Ovary (tissue), 10 donors: Measurements from ENCODE around the gene GASK1A. TPM values are rescaled to one million over a fixed set of nuclear protein-coding genes. Genes with fewer than 3 reads are reported as not detected.

ENCODE experiments used
- DNase-seq, 5 donors: peaks; one replicate each; pipeline ENCODE4 v3.0.0-alpha.2; 2019 to 2020
- H3K27ac ChIP-seq, 2 donors: fragments of 200-600 bp; one replicate each; pipeline versions ENCODE4 v1.5.1 to v1.8.0; 2019 to 2022
- H3K27me3 ChIP-seq: fragments of 200-600 bp; one replicate; pipeline ENCODE4 v1.8.0; 2022
- H3K36me3 ChIP-seq: fragments of 200-600 bp; sonication (generic); one replicate; pipeline ENCODE4 v1.5.1; 2019
- H3K4me1 ChIP-seq: one replicate; pipeline ENCODE4 v1.8.1; 2013; ENCODE audit warnings: mild to moderate bottlenecking, moderate library complexity; ENCODE audit not compliant: insufficient read depth
- H3K4me3 ChIP-seq: fragments of 200-600 bp; sonication (generic); one replicate; pipeline ENCODE4 v1.5.1; 2017
- H3K9me3 ChIP-seq, 2 donors: fragments of 200-600 bp in 1 of 2; sonication (generic) in 1 of 2; one replicate each; pipeline versions ENCODE4 v1.5.1 to v1.8.1; 2013 to 2019; ENCODE audit warnings: mild to moderate bottlenecking in 1 of 2, moderate library complexity in 1 of 2
- CTCF ChIP-seq, 3 donors: fragments of 450-650 bp in 2 of 3; fragments of 200-600 bp in 1 of 3; IDR thresholded peaks; one replicate each; pipeline versions ENCODE4 v1.5.1 to v1.8.0; 2016 to 2022; ENCODE audit warnings: antibody characterized with exemption in 3 of 3, mild to moderate bottlenecking in 1 of 3
- EP300 ChIP-seq: sonication (generic); formaldehyde crosslinking; IDR thresholded peaks from one replicate; pipeline ENCODE4 v1.6.1; 2017; ENCODE audit warnings: antibody characterized with exemption
- POLR2A ChIP-seq: fragments of 450-650 bp; IDR thresholded peaks from one replicate; pipeline ENCODE4 v1.6.1; 2017; ENCODE audit warnings: antibody characterized with exemption, mild to moderate bottlenecking, moderate library complexity
- WGBS, 3 donors: extraction: QIAGEN DNeasy Blood & Tissue Kit in 1 of 3; methylation state at CpG; one replicate each; pipeline versions ENCODE4 v1.1.5 to v1.1.7; 2013 to 2017; 5-methylcytosine and 5-hydroxymethylcytosine counted together
- intact Hi-C, 4 donors: fragments of 100-400 bp; cut with DNase I; formaldehyde crosslinking; loops; one replicate each; pipeline versions ENCODE4 v1.11.0 to v1.15.1; 2022 to 2023
- long read RNA-seq, 3 donors: library from polyadenylated mRNA in 2 of 3; unstranded in 2 of 3; transcript quantifications; one replicate each; pipeline ENCODE4 v2.0.0 and lab custom pipeline, GENCODE V29; 2021 to 2026
- polyA plus RNA-seq, 2 donors: library from polyadenylated mRNA; stranded (reverse); fragments of 200-250 nt in 1 of 2; fragments of 350-450 nt in 1 of 2; fragmentation: Illumina TruSeq in 1 of 2; extraction: RNeasy Lipid Tissue Mini Kit (QIAGEN cat#74804) in 1 of 2; gene quantifications; one replicate each; pipeline ENCODE4 v1.2.3, GENCODE V29; 2013 to 2014
- total RNA-seq, 7 donors: library from RNA; depleted of rRNA in 2 of 7; stranded (reverse); fragments of >200 nt in 2 of 7; fragmentation: NEBNext Ultra II Directional in 3 of 7; extraction: Animal tissue kit (Norgen Biotek cat#: 25700) in 3 of 7; gene quantifications; one replicate each; pipeline versions ENCODE4 v1.1.0 to v1.2.4, GENCODE V29; 2016 to 2023
- donor health status: DM: no; HTN: no; CAD: no; lungs with moderate emphysema.
- donor health status: DM: no; HTN: no; CAD: no.
- donor health status: Bipolar disorder and iron deficiency.
- donor health status: DM: yes; HTN: yes; CAD: no.
- donor health status: DM: no; HTN: no; CAD: no.
- donor health status: DM: yes; HTN: yes; CAD: no.

The GASK1A gene
- total RNA-seq (10 to 100 TPM in 6 of 7 donors, 1 to 10 TPM in 1; 6.3 to 41.3 (median 26.9) TPM), polyA plus RNA-seq (1 to 10 TPM; 5.4 to 5.8 TPM)
- long read RNA-seq, donor 1, partial matches to known transcripts, result 3 of 6 reads
- long read RNA-seq, donor 1, other reads (novel, unspliced or antisense), result 3 of 6 reads
- long read RNA-seq, donor 2, partial matches to known transcripts, result 0 of 2 reads
- long read RNA-seq, donor 2, other reads (novel, unspliced or antisense), result 0 of 2 reads
- long read RNA-seq, donor 3, partial matches to known transcripts, result 4 of 5 reads
- long read RNA-seq, donor 3, other reads (novel, unspliced or antisense), result 1 of 5 reads

- Histone ChIP-seq H3K27ac (peak within 1 kb of the TSS; percentile 28 to 63), H3K9me3 (no peaks in the 10 kb centered on the region), H3K4me3 (peak within 1 kb of the TSS; percentile 73), H3K36me3 (no peaks in the 10 kb centered on the region), H3K4me1 (peaks cover 16% of the 10 kb centered on the region), H3K27me3 (no peaks in the 10 kb centered on the region)
- peak; percentile 62 to 80 (median 75) for DNase-seq
- TF ChIP-seq EP300 (no peak), POLR2A (no peak), CTCF (IDR thresholded peaks at IDR 0.05) (no peak)
- 2 to 3% (median 2%) methylated on average over 54 to 80 of the region's 80 CpGs for WGBS, 3 donors
- intact Hi-C loops, result no loop called here
Measured at GRCh38 chr3:42979044-42979972, at the start of gene GASK1A. Gene GASK1A, plus strand, starts transcription at chr3:42979311. Its CDS starts 332 bp downstream, at chr3:42979643.

GRCh38 chr3:42934111-42934510, 45.0 kb upstream of the GASK1A start:
- Histone ChIP-seq H3K27ac (no peak overlapping the region), H3K9me3 (no peaks in the 10 kb centered on the region), H3K36me3 (no peaks in the 10 kb centered on the region), H3K27me3 (no peaks in the 10 kb centered on the region), H3K4me1 (no peaks in the 10 kb centered on the region), H3K4me3 (no peak overlapping the region)
- no peak for TF ChIP-seq CTCF (IDR thresholded peaks at IDR 0.05)
- TF ChIP-seq EP300, result no peak
- 88 to 90% (median 89%) methylated on average over 5 of the region's 5 CpGs for WGBS, 3 donors
- no peak for DNase-seq
- intact Hi-C loops, result no loop called here

DNA sequence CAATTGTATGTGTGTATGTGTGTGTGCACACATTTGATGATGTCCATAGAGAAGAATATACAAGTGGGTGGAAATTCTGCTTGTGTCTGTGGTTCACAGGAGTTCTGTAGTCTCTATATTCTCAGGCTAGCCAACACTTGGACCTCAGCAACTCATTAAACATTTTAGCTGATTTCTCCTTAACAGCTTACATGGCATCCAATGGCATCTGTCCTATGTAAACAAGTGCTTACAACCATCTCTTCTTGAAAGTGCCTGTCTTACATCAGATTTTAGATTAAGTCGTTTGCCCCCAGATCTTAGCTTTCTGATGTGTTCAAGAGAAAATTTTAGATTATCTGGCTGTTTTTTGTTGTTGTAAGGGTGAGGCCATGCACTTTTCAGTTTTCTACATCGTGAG, 44.2 kb upstream of the GASK1A start:
- no peaks in the 10 kb centered on the region for H3K9me3 ChIP-seq
- no peak overlapping the region for H3K4me3 ChIP-seq
- H3K36me3 ChIP-seq, result no peaks in the 10 kb centered on the region
- intact Hi-C loops, result no loop called here
- TF ChIP-seq EP300 (no peak), POLR2A (no peak), CTCF (IDR thresholded peaks at IDR 0.05) (no peak)
- DNase-seq, result no peak
- H3K27me3 ChIP-seq, result no peaks in the 10 kb centered on the region
- no peak overlapping the region for H3K27ac ChIP-seq
- WGBS, 3 donors, result 61 to 72% (median 63%) methylated on average over 2 of the region's 2 CpGs
- H3K4me1 ChIP-seq, result no peaks in the 10 kb centered on the region

- 96 to 100% (median 96%) methylated on average over 1 of the region's 1 CpG for WGBS, 3 donors
- Histone ChIP-seq H3K36me3 (no peaks in the 10 kb centered on the region), H3K9me3 (no peaks in the 10 kb centered on the region), H3K27me3 (no peaks in the 10 kb centered on the region), H3K27ac (no peak overlapping the region), H3K4me1 (no peaks in the 10 kb centered on the region), H3K4me3 (no peak overlapping the region)
- no peak for TF ChIP-seq EP300
- no peak for TF ChIP-seq CTCF (IDR thresholded peaks at IDR 0.05)
- no peak for TF ChIP-seq POLR2A
- intact Hi-C loops, result no loop called here
- DNase-seq, result no peak
Measured at GRCh38 chr3:42935472-42935871, 43.6 kb upstream of the GASK1A start.
